Gastroesophageal sphincter (tissue), 3 donors: ENCODE data around the gene CRTC3.

Experiments
- EP300 ChIP-seq: sonication (generic); formaldehyde crosslinking; IDR thresholded peaks from one replicate; pipeline ENCODE4 v1.6.1; 2017; ENCODE audit warnings: antibody characterized with exemption, mild to moderate bottlenecking
- POLR2A ChIP-seq, 2 donors: fragments of 450-650 bp; IDR thresholded peaks; one replicate each; pipeline ENCODE4 v1.6.1; 2017; ENCODE audit warnings: antibody characterized with exemption in 2 of 2, mild to moderate bottlenecking in 2 of 2, moderate library complexity in 1 of 2
- POLR2AphosphoS5 ChIP-seq: sonication (generic); formaldehyde crosslinking; IDR thresholded peaks from one replicate; pipeline ENCODE4 v1.6.1; 2017; ENCODE audit warnings: antibody characterized with exemption
- TF ChIP-seq, protein P1 (sequence below), 4 experiments: fragments of 200-600 bp in 2 of 4; fragments of 450-650 bp in 2 of 4; sonication (generic) in 1 of 4; IDR thresholded peaks; one replicate each; pipeline ENCODE4 v1.5.1; 2017 to 2019; ENCODE audit warnings: antibody characterized with exemption in 4 of 4, mild to moderate bottlenecking in 2 of 4, moderate library complexity in 2 of 4

DNA sequence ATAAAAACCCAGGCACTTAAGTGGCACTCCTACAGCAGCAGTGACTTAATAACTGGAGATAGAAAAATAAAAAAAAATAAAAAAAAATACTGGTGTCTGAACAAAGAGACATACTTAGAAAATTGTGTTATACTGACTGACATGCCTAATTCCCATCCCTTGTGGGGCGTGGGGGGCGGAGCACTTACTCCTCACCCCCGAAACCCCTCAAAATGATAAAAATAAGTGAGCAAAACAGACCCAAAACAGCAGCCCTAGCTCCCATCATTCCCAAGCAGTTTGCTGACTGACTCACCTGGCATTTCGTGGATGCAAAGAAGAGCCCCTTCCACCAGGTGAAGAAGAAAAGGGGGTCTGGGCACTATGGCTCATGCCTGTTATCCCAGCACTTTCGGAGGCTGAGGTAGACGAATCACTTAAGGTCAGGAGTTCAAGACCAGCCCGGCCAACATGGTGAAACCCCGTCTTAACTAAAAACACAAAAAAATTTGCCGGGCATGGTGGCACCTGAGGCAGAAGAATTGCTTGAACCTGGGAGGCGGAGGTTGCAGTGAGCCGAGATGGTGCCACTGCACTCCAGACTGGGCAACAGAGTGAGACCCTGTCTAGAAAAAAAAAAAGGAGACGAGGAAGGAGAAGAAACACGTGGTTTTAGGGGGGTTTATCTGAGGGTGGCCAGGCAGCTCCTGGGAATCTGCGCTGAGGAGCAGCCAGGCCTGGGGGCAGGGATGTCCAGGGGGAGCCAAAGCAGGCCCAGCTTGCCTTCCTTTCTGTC is 136.6 kb downstream of the CRTC3 start:
- TF ChIP-seq POLR2AphosphoS5 (no peak), POLR2A (IDR thresholded peaks at IDR 0.05) (no peak), EP300 (no peak)
- TF ChIP-seq, protein P1, sequence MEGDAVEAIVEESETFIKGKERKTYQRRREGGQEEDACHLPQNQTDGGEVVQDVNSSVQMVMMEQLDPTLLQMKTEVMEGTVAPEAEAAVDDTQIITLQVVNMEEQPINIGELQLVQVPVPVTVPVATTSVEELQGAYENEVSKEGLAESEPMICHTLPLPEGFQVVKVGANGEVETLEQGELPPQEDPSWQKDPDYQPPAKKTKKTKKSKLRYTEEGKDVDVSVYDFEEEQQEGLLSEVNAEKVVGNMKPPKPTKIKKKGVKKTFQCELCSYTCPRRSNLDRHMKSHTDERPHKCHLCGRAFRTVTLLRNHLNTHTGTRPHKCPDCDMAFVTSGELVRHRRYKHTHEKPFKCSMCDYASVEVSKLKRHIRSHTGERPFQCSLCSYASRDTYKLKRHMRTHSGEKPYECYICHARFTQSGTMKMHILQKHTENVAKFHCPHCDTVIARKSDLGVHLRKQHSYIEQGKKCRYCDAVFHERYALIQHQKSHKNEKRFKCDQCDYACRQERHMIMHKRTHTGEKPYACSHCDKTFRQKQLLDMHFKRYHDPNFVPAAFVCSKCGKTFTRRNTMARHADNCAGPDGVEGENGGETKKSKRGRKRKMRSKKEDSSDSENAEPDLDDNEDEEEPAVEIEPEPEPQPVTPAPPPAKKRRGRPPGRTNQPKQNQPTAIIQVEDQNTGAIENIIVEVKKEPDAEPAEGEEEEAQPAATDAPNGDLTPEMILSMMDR (IDR thresholded peaks at IDR 0.05) = no peak
